NOMO-1 treated with dmso at 0.1 percent for 144 hours (cell line): ENCODE results near the gene CIAO1.
"Not testable (repeated sequence)": the region's sequence is repeated elsewhere in the genome, so short reads cannot be mapped to it uniquely, and the experiment has no call there.

Experiments used
- DNase-seq: peaks from one replicate; lab custom pipeline; 2025; ENCODE audit not compliant: unreplicated experiment; lab: John Stamatoyannopoulos, UW

CIAO1 gene

GRCh38 chr2:96274355-96275056, 8.5 kb downstream of the CIAO1 start:
- DNase-seq = no peak

DNA sequence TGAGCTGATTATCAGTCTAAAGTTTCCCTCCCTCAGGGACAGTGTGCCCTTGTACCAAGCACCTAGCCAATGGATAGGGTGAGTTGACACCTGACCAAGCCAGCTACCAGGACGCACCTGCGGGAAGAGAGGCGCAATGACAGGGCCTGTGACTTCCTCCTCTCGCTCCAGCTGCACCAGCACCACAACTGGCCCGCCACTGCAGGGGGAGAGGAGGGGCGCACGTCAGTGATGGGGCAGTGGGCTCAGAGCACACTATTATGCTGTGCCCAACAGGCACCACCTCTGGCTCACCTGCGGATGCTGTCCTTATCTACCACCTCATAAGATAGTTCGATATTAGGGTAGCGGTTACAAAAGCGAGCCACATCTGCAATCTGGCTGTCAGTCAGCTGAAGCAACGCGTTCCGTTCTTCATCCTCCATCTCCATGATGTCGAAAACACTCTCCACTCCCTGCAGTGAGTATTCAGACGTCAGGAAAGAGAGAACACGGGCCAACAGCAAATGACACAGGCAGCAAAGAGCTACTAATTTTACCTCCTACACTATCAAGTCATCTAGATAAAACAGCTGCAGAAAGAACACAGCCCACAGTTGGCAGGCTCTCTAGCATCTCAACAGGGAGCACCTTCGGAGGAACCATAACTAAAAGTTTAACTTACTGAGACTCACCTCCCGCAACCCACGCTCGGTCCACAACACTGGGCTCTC, 10.9 kb downstream of the CIAO1 start:
- no peak for DNase-seq

DNA sequence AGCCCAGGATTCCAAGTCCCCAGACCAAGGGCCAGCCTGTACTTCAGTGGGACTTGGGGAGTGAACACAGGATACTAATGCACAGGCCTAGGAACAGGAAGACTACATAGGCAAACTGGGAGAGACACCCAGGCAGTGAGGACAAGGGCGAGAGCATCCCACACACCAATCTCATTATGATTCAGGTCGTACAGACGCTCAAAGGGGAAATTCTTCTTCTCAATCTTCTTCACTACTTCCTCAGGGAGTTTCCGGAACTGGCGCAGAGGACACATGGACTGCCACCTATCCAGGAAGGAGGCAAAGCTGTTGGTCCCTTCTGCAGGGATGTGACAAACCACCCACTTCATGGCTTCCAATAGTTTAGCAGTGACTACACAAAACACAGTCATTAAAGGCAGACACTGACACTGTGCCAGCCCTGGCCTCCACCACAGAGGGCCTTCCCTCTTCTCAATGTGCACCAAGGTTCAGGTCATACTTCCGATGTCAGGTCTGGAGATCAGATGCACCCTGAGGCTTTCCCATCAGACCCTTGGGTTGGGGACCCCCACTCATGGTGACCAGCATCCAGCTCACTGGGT, 21.3 kb downstream of the CIAO1 start:
- DNase-seq = no peak

DNA sequence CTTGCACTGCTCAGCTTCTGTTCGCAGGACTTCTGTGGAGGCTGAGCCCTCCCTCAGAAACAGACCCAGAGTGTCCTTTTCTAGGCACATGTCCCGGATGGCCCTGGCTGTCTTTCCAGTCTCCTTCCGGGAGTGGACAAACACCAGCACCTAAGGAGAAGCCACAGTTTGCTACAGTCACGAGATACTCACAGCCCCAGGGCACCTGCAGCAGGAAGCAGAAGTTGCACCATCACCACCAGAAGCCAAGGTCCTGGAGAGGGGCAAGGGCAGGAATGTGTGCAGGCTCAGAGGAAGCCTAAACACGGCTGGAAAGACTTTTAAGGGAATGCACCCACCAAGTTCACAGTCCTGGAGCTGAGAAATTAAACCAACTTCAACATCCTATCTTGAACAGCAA, 25.7 kb downstream of the CIAO1 start:
- DNase-seq = no peak

- DNase-seq = not testable (repeated sequence)
These were observed 28.2 kb downstream of the CIAO1 start for GRCh38 chr2:96294271-96294670.

GRCh38 chr2:96296925-96297324, 30.9 kb downstream of the CIAO1 start:
- DNase-seq = no peak

DNA sequence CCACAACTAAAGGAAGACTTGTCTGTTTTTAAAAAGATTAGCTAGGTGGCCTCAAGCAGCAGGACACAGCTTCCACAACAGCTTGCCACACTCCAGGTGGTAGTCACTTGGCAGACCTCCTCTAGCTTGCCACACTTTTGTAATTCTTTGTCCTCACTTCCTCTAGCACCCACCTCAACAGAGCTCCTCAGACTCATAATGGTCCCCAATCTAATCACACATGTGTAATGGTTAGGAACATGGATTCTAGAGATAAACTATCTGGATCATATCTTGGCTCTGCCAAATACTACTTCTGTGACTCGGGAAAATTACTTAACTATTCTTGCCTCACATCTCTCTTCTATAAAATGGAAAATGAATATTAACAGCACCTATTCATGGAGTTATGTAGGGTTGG, 35.8 kb downstream of the CIAO1 start:
- DNase-seq = no peak

- no peak for DNase-seq
These were observed 38.6 kb downstream of the CIAO1 start for GRCh38 chr2:96304606-96305005.

DNA sequence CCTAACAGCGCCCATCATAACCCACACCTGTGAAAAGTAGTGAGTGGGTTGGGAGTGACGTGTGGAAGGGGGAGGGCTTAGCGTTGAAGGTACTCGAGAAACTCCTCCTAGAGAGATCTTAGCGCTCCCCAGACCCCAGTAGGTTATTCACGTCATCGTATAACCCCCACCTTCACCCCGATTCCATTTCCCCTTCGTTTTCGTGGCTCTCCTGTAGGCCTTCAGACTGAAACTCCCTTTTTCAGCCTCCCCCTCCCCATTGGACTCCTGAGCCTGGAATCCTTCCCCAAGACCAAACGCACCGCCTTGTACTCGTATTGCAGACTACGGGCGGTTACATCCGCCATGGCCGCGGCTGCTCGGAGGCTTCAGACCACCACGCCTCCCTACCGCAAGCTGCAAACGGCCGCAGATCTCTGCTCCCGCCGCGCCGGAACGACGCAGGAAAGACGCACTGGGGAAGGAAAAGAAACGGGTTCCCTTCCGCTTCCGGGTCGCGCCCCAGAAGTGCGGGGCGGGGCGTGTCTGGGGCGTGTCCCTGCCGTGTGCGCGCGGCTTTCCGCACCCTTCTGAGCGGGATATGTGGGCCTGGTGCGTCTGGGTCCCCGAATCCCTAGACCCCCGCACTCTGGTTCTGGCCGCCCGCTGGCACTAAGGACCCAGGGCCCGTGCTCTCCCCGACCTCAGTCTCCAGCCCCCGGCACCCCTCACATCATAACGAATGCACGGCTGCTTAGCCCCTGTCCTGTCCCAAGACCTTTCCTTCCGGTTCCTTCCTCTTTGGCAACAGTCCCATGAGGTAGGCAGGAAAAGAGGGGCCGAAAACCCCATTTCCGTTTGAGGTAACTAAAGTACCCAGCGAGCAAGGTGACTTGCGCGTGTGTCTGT, 39.3 kb downstream of the CIAO1 start, which contains the start of gene SNRNP200:
SNRNP200 (minus strand) TSS at position 456 of the 888 bp plus-strand sequence; CDS start at position 347, 109 bp downstream.
- peak; percentile 89 for DNase-seq

- no peak for DNase-seq
These were observed 39.9 kb downstream of the CIAO1 start for GRCh38 chr2:96305979-96306308.

DNA sequence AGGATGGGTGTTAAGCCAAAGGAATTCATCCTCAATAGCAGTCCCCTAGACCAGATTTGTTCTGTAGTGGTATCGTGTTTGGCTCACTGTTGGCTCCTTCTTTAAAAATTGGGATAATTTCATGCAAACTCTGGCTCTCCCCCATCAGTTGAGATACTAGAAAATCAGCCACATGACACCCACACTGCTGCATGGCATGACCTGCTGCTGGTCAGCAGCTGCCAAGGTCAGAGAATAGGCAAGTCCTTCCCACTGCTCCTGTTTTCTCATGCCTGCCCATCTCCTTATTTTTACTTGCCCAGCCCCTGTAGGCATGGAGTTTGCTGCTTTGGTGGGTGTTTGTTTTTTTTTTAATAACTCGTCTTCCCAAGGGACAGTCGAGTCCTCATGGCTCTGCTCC, 40.3 kb downstream of the CIAO1 start:
- no peak for DNase-seq

DNA sequence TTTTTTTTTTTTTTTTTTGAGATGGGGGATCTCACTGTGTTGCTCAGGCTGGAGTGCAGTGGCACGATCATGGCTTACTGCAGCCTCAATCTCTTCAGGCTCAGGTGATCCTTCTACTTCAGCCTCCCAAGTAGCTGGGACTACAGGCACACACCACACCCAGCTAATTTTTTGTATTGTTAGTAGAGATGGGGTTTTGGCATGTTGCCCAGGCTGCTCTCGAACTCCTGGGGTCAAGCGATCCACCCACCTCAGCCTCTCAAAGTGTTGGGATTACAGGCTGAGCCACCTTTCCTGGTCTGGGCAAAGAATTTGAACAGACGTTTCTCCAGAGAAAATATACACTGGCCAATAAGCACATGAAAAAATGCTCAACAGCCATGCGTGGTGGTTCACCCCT, 42.2 kb downstream of the CIAO1 start:
- no peak for DNase-seq

- DNase-seq = no peak
These were observed 49.0 kb downstream of the CIAO1 start for GRCh38 chr2:96315005-96315399.

DNA sequence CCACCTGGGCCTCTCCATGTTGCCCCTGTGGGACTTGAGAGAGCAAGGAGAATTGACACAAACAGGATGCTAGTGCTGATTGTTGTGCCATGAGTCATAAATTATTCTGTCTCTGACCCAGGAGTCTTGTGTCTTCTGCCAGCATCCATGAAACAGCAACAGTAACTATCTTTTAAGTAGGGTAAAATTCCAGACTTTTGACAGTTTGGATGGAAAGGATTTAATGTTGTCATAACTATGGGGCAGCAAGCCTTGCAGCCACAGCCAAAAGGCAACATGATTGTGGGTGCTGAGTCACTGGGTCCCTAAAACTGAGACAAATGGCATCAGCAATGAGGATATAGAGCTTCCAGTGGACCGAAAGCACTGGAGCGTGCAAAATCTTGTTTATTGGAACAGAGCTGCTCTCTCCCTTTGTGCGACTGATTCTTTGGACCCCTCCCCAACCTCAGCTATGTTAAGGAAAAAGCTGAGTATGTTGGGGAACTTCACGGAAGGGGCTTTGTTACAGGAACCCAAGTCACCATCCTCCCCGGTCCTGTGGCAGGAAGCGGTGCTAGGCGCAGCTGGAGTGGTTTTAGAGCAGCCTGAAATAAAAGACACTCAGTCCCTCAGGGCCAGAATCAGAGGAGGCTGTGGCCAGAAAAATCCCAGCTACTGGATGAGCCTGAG, 49.5 kb downstream of the CIAO1 start:
- DNase-seq = no peak

DNA sequence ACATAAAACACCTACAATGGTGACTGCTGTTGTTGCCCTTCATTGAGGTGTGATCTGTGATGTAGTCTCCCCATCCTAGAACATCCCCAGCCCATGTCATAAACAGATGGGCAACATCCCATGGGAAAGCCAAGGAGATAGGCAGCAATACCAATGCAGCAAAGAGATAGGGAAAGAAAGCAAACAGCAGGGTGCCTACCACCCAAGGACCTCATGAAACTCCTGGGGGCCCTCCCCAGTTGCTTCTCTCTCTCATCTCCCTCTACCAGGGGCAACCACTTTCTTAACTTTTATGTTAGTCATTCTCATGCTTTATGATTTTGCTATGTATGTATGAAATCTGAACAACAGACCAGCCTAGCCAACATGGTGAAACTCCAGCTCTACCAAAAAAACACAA, 51.0 kb downstream of the CIAO1 start:
- DNase-seq = no peak

DNA sequence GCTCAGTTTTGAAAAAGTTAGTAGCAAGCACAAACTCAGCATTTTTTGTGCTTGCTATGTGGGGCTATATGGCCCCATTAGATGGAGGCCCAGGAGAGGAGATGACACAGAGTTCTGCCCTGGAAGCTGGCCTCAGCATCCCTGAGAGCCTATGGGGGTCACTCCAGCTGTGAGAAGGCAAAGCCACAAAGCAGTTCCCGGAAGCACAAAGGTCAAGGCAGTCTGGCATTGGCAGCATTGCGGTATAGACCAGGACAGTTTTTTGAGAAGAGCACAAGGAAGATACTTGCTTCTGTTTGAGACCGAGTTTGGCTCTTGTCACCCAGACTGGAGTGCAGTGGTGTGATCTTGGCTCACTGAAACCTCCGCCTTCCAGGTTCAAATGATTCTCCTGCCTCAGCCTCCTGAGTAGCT, 51.6 kb downstream of the CIAO1 start:
- DNase-seq = no peak

GRCh38 chr2:96318723-96319122, 52.7 kb downstream of the CIAO1 start:
- no peak for DNase-seq

GRCh38 chr2:96319396-96319795, 53.4 kb downstream of the CIAO1 start:
- DNase-seq = no peak

- DNase-seq = no peak
These were observed 54.3 kb downstream of the CIAO1 start for GRCh38 chr2:96320326-96320725.

GRCh38 chr2:96320728-96321622, 55.0 kb downstream of the CIAO1 start:
- DNase-seq = no peak
